HG03439 (cell line): ENCODE data around the gene CNPY2.

Experiments used
- ATAC-seq: cut with Tn5 transposase; IDR thresholded peaks from one replicate; pipeline ENCODE4 v1.9.1; 2021; ENCODE audit warnings: mild to moderate bottlenecking, moderate library complexity; ENCODE audit not compliant: unreplicated experiment

The CNPY2 gene

GRCh38 chr12:56260380-56260779, 55.4 kb downstream of the CNPY2 start:
- no peak for ATAC-seq
